ENCODE data around the gene LIPI. TPM values are rescaled to one million over a fixed set of nuclear protein-coding genes. Genes with fewer than 3 reads are reported as not detected.

LIPI gene
- total RNA-seq (2014; rRNA removed; shearing (Covaris generic)) (not detected in 2 replicates), polyA plus RNA-seq (2016; fragmentation: Nextera tagmentation; extraction: Ambion mirVana) (not detected in 2 replicates)

DNA sequence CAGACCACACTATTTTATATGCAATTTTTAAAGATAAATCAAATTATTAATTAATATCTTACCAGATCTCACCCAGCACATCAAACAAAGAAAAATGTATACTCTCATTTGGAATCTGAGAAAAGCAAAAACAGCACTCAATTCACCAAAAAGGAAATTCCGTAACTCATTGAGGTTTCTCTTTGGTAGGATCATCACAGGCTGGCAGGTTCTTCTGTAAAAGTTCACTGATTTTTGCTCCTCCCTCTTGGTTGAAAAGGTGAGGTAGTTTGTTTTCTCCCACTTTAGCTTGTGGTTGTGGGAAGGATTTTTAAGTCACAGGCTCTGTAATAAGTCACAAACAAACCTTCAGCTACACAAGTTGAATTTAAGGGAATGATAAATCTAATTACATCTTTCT is at the start of gene LIPI:
Gene LIPI, minus strand, starts transcription at position 218 of the 400 bp plus-strand sequence. Its CDS starts 110 bp downstream, at position 108.
- in situ Hi-C loops (cut with MboI) = no loop called here
- TF ChIP-seq EZH2phosphoT487 (IDR thresholded peaks at IDR 0.05; ENCODE audit: insufficient read depth, low read depth) (no peak), EZH2 (IDR thresholded peaks at IDR 0.05; ENCODE audit: insufficient read depth, poor library complexity, severe bottlenecking) (no peak)
- H3K27me3 ChIP-seq (replicated peaks; ENCODE audit: insufficient read depth) = no peaks in the 10 kb centered on the region
- no peaks in the 10 kb centered on the region for H4K20me1 ChIP-seq (ENCODE audit: insufficient read depth)
- no peaks in the 10 kb centered on the region for H3F3A ChIP-seq (ENCODE audit: insufficient read depth)
- H3K4me3 ChIP-seq = no peak within 1 kb of the TSS
- H3K36me3 ChIP-seq (ENCODE audit: low read depth) = no peaks in the 10 kb centered on the region
- no peak within 1 kb of the TSS for H3K9ac ChIP-seq
- 57 to 71% methylated on average over 1 of the region's 1 CpG for WGBS, 2 experiments (ENCODE audit: low coverage in 1 of 2, low lambda C conversion rate in 2 of 2, missing lambda C conversion rate in 2 of 2)
- H3K4me1 ChIP-seq (ENCODE audit: insufficient read depth) = no peaks in the 10 kb centered on the region
- H3K9me3 ChIP-seq (ENCODE audit: low read depth) = no peaks in the 10 kb centered on the region
- no peak within 1 kb of the TSS for H3K4me2 ChIP-seq (ENCODE audit: unreplicated experiment)
- H3K9me2 ChIP-seq (ENCODE audit: insufficient read depth) = no peaks in the 10 kb centered on the region
- H3K27ac ChIP-seq = no peak within 1 kb of the TSS
- DNase-seq = no peak
- no peaks in the 10 kb centered on the region for H3K79me2 ChIP-seq (ENCODE audit: insufficient read depth)
- H2AFZ ChIP-seq = no peak within 1 kb of the TSS

DNA sequence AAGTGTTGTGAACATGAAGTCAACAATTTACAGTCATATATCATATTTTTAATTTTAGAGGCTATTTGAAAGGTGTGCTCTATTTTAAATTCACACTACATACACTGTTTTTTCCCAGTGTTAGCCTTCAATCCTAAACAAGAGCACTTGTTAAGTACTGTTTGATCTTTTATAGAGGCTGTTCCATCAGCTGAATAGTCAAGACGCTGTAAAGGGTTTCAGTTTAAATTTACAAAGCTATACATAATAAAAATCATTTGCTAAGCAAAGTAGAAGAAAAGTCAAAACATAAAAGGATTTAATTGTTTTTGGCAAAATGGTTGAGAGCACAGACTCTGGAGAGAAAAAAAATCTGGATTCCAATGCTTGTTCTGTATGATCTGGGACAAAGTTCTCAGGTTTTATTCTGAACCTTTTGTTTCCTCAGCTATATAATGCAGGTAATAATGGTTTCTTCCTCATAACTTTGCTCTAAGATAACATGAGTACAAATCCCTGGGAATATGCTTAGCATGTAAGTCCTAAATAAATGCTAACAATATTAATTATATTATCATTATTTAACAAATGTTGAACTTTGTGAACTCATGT is 49.5 kb upstream of the LIPI start:
- H3K27me3 ChIP-seq (replicated peaks; ENCODE audit: insufficient read depth) = peaks cover 4% of the 10 kb centered on the region; the same call in 1 of the 2 replicates
- no peaks in the 10 kb centered on the region for H3K9me3 ChIP-seq (ENCODE audit: low read depth)
- H3K27ac ChIP-seq = no peak overlapping the region
- DNase-seq = no peak
- no peaks in the 10 kb centered on the region for H3K9me2 ChIP-seq (ENCODE audit: insufficient read depth)
- no peaks in the 10 kb centered on the region for H3K36me3 ChIP-seq (ENCODE audit: low read depth)
- H3K9ac ChIP-seq = no peak overlapping the region
- no peak overlapping the region for H3K4me2 ChIP-seq (ENCODE audit: unreplicated experiment)
- no peaks in the 10 kb centered on the region for H3K4me1 ChIP-seq (ENCODE audit: insufficient read depth)
- no peak overlapping the region for H3K4me3 ChIP-seq
- no peaks in the 10 kb centered on the region for H3F3A ChIP-seq (ENCODE audit: insufficient read depth)
- H3K79me2 ChIP-seq (ENCODE audit: insufficient read depth) = no peaks in the 10 kb centered on the region
- WGBS, 2 experiments (ENCODE audit: low coverage in 1 of 2, low lambda C conversion rate in 2 of 2, missing lambda C conversion rate in 2 of 2) = 0% methylated on average over 1 of the region's 1 CpG
- no peak overlapping the region for H2AFZ ChIP-seq
- no peaks in the 10 kb centered on the region for H4K20me1 ChIP-seq (ENCODE audit: insufficient read depth)
- TF ChIP-seq EZH2phosphoT487 (IDR thresholded peaks at IDR 0.05; ENCODE audit: insufficient read depth, low read depth) = no peak
- no peak for TF ChIP-seq EZH2 (IDR thresholded peaks at IDR 0.05; ENCODE audit: insufficient read depth, poor library complexity, severe bottlenecking)
- in situ Hi-C loops (cut with MboI) = no loop called here

DNA sequence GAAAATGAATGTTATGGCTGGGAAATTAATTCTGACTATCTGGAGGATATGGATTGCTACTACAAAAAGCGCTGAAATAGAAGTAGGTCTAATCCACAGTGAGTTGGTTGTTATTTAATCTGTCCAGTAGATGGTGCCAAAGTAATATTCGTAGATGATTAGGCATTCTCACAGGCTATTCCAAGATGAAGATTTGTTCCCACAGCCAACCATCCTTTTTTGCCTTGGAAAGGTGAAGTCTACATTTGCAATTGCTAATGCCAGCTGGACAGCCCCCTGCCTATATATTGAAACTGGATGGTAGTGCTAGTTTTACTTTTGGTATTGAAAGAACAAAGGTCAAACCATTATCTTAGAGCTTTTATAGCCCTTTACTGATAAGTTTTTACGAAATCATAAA is 49.0 kb upstream of the LIPI start:
- no peak overlapping the region for H3K9ac ChIP-seq
- no peak for TF ChIP-seq EZH2 (IDR thresholded peaks at IDR 0.05; ENCODE audit: insufficient read depth, poor library complexity, severe bottlenecking)
- TF ChIP-seq EZH2phosphoT487 (IDR thresholded peaks at IDR 0.05; ENCODE audit: insufficient read depth, low read depth) = no peak
- H3K4me1 ChIP-seq (ENCODE audit: insufficient read depth) = no peaks in the 10 kb centered on the region
- WGBS, 2 experiments (ENCODE audit: low coverage in 1 of 2, low lambda C conversion rate in 2 of 2, missing lambda C conversion rate in 2 of 2) = 32% methylated on average over 3 of the region's 3 CpGs
- H3K9me2 ChIP-seq (ENCODE audit: insufficient read depth) = no peaks in the 10 kb centered on the region
- peaks cover 4% of the 10 kb centered on the region; the same call in 1 of the 2 replicates for H3K27me3 ChIP-seq (replicated peaks; ENCODE audit: insufficient read depth)
- no peaks in the 10 kb centered on the region for H4K20me1 ChIP-seq (ENCODE audit: insufficient read depth)
- no peak overlapping the region for H2AFZ ChIP-seq
- H3K27ac ChIP-seq = no peak overlapping the region
- H3K4me2 ChIP-seq (ENCODE audit: unreplicated experiment) = no peak overlapping the region
- no peaks in the 10 kb centered on the region for H3K79me2 ChIP-seq (ENCODE audit: insufficient read depth)
- no peaks in the 10 kb centered on the region for H3K36me3 ChIP-seq (ENCODE audit: low read depth)
- DNase-seq = peak; percentile 61
- H3F3A ChIP-seq (ENCODE audit: insufficient read depth) = no peaks in the 10 kb centered on the region
- in situ Hi-C loops (cut with MboI) = no loop called here
- H3K9me3 ChIP-seq (ENCODE audit: low read depth) = no peaks in the 10 kb centered on the region
- H3K4me3 ChIP-seq = no peak overlapping the region

DNA sequence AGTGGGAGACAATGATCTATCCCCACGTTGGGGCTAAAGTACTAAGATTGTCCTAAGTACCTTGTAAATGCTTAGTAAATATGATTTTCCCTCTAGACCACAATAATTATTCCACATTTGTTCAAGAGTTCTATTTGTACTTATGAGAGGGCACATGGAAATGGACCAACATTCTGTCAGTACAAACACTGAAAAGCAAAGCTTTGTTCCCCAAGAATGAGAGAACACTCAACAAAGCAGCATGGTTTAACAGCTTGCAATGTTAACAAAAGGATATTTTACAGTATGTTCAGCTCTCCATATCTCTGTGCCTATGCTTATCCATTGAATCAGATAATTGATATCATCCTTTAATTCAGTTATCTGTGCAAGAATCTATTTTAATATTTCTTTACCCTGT is 40.6 kb upstream of the LIPI start:
- H3K9me2 ChIP-seq (ENCODE audit: insufficient read depth) = no peaks in the 10 kb centered on the region
- no peak overlapping the region for H3K27ac ChIP-seq
- H4K20me1 ChIP-seq (ENCODE audit: insufficient read depth) = no peaks in the 10 kb centered on the region
- TF ChIP-seq EZH2phosphoT487 (IDR thresholded peaks at IDR 0.05; ENCODE audit: insufficient read depth, low read depth) = no peak
- no peak for TF ChIP-seq EZH2 (IDR thresholded peaks at IDR 0.05; ENCODE audit: insufficient read depth, poor library complexity, severe bottlenecking)
- WGBS, 2 experiments (ENCODE audit: low coverage in 1 of 2, low lambda C conversion rate in 2 of 2, missing lambda C conversion rate in 2 of 2) = 0 to 4% methylated on average over 1 of the region's 1 CpG
- no peak overlapping the region for H3K4me3 ChIP-seq
- in situ Hi-C loops (cut with MboI) = no loop called here
- no peak overlapping the region for H2AFZ ChIP-seq
- DNase-seq = no peak
- H3K27me3 ChIP-seq (replicated peaks; ENCODE audit: insufficient read depth) = no peaks in the 10 kb centered on the region
- H3K79me2 ChIP-seq (ENCODE audit: insufficient read depth) = no peaks in the 10 kb centered on the region
- H3F3A ChIP-seq (ENCODE audit: insufficient read depth) = no peaks in the 10 kb centered on the region
- no peaks in the 10 kb centered on the region for H3K4me1 ChIP-seq (ENCODE audit: insufficient read depth)
- H3K9ac ChIP-seq = no peak overlapping the region
- no peaks in the 10 kb centered on the region for H3K36me3 ChIP-seq (ENCODE audit: low read depth)
- H3K9me3 ChIP-seq (ENCODE audit: low read depth) = no peaks in the 10 kb centered on the region
- H3K4me2 ChIP-seq (ENCODE audit: unreplicated experiment) = no peak overlapping the region

All from GM23248 (cell line).